SK-N-SH (cell line): Measurements from ENCODE around the gene ACIN1.

Experiments
- ELF1 ChIP-seq: IDR thresholded peaks from 2 replicates; pipeline ENCODE4 v1.4.0; 2012
- TF ChIP-seq, protein P1 (sequence below): fragments of 150-350 bp; IDR thresholded peaks from 2 replicates; pipeline ENCODE4 v1.6.1; 2017; ENCODE audit warnings: antibody characterized with exemption, low read length, low read depth, borderline replicate concordance
- TF ChIP-seq, protein P2 (sequence below): fragments of 200-600 bp; sonication (generic); IDR thresholded peaks from 2 replicates; pipeline ENCODE4 v1.6.1; 2017; ENCODE audit warnings: antibody characterized with exemption, mild to moderate bottlenecking, moderate library complexity

DNA sequence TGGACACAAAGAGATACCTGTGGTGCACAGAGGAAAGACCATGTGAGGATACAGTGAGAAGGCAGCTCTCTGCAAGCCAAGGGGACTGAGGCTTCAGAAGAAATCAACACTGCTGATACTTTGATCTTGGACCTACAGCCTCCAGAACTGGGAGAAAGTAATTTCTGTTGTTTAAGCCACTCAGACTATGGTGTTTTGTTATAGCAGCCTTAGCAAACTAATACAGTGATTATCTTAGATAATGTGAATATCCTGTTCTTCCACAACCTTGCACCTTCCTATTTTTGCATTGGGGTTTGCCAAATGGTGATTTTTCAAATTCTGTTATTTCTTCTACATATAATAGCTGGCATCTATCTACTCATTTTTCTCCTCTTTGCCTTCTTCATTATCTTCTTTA is 76.8 kb downstream of the ACIN1 start:
- TF ChIP-seq, protein P1, sequence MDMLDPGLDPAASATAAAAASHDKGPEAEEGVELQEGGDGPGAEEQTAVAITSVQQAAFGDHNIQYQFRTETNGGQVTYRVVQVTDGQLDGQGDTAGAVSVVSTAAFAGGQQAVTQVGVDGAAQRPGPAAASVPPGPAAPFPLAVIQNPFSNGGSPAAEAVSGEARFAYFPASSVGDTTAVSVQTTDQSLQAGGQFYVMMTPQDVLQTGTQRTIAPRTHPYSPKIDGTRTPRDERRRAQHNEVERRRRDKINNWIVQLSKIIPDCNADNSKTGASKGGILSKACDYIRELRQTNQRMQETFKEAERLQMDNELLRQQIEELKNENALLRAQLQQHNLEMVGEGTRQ, result no peak
- TF ChIP-seq, protein P2, sequence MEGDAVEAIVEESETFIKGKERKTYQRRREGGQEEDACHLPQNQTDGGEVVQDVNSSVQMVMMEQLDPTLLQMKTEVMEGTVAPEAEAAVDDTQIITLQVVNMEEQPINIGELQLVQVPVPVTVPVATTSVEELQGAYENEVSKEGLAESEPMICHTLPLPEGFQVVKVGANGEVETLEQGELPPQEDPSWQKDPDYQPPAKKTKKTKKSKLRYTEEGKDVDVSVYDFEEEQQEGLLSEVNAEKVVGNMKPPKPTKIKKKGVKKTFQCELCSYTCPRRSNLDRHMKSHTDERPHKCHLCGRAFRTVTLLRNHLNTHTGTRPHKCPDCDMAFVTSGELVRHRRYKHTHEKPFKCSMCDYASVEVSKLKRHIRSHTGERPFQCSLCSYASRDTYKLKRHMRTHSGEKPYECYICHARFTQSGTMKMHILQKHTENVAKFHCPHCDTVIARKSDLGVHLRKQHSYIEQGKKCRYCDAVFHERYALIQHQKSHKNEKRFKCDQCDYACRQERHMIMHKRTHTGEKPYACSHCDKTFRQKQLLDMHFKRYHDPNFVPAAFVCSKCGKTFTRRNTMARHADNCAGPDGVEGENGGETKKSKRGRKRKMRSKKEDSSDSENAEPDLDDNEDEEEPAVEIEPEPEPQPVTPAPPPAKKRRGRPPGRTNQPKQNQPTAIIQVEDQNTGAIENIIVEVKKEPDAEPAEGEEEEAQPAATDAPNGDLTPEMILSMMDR, result no peak
- TF ChIP-seq ELF1, result no peak
